ENCODE measurements around the gene PRRT4. TPM values are rescaled to one million over a fixed set of nuclear protein-coding genes. Genes with fewer than 3 reads are reported as not detected.

The PRRT4 gene
- total and polyA plus RNA-seq, 2 of the 13 experiments (the other 11 are each of a cell fraction or from before 2014, with no cell fraction given), result not detected

- CTCF ChIA-PET (ENCODE audit: low intra/inter-chr PET ratio, low total read pairs), result interaction anchor here (1.0 kb wide), 1 partner anchor 19 kb away, joined by 4 read pairs; no protein-coding TSS in a partner anchor
- Histone ChIP-seq H3K27ac (ENCODE audit: extremely low read length, insufficient read depth, low read length) (no peak overlapping the region), H3K36me3 (replicated peaks in 1 of 2; ENCODE audit: control insufficient read depth in 1 of 2, insufficient read depth in 2 of 2, low read length in 2 of 2) (peaks cover 1 to 16% of the 10 kb centered on the region in 2 experiments; a peak in 4 of 5 replicates), H2AFZ (ENCODE audit: low read length) (no peak overlapping the region), H3K4me2 (ENCODE audit: low read depth, low read length) (peak overlapping the region; percentile 93), H3K4me3 (replicated peaks in 1 of 3; ENCODE audit: insufficient read depth in 1 of 3, low read depth in 2 of 3, low read length in 3 of 3) (peak overlapping the region; percentile 63 to 89 (median 74)), H3K9me3 (ENCODE audit: low read length) (no peaks in the 10 kb centered on the region), H3K9ac (ENCODE audit: insufficient read depth, low read depth, low read length) (peak overlapping the region; percentile 77), H3K4me1 (ENCODE audit: insufficient read depth, low read length) (peaks cover 55% of the 10 kb centered on the region), H3K79me2 (ENCODE audit: insufficient read depth, low read length) (no peaks in the 10 kb centered on the region), H4K20me1 (ENCODE audit: insufficient read depth, low read length) (no peaks in the 10 kb centered on the region), H3K27me3 (ENCODE audit: control insufficient read depth in 1 of 2, insufficient read depth in 2 of 2, low read length in 2 of 2) (peaks cover 2 to 10% of the 10 kb centered on the region in 2 experiments; a peak in 2 of 5 replicates)
- DNase-seq (ENCODE audit: low spot score) (no peak), FAIRE-seq (no peak), ATAC-seq (no peak)
- intact Hi-C loops (cut with micrococcal nuclease; ENCODE audit: unreplicated experiment) (loop anchor here (1.0 kb wide), 1 partner anchor 22 kb away; no protein-coding TSS in a partner anchor), in situ Hi-C loops (cut with HindIII; ENCODE audit: extremely low pct_ligation_motif_present, low pct_unique_long_range_greater_than_20kb) (no loop called here)
- POLR2A ChIA-PET, result no interaction called here
- 33% methylated on average over 7 of the region's 13 CpGs for WGBS (ENCODE audit: low lambda C conversion rate)
- no TSS peak for BruUV-seq (replicated peaks)
- TF ChIP-seq ZNF160 (CRISPR knock-in tag; IDR thresholded peaks at IDR 0.05) (no peak), SP140L (CRISPR knock-in tag; IDR thresholded peaks at IDR 0.05; ENCODE audit: borderline replicate concordance) (no peak), GMEB2 (CRISPR knock-in tag; IDR thresholded peaks at IDR 0.05; ENCODE audit: low read depth) (no peak), TOE1 (CRISPR knock-in tag; IDR thresholded peaks at IDR 0.05) (no peak), MED1 (CRISPR knock-in tag; IDR thresholded peaks at IDR 0.05) (no peak), ZBTB44 (CRISPR knock-in tag; IDR thresholded peaks at IDR 0.05) (no peak), ZNF768 (CRISPR knock-in tag; IDR thresholded peaks at IDR 0.05) (no peak), THAP7 (CRISPR knock-in tag; IDR thresholded peaks at IDR 0.05) (0 out of 2 replicates have a peak, but pooled peaks have one; percentile 24), SALL1 (CRISPR knock-in tag; IDR thresholded peaks at IDR 0.05) (0 out of 2 replicates have a peak, but pooled peaks have one; percentile 31), TARDBP (CRISPR knock-in tag; IDR thresholded peaks at IDR 0.05) (0 out of 2 replicates have a peak, but pooled peaks have one; percentile 2), ZNF292 (CRISPR knock-in tag; IDR thresholded peaks at IDR 0.05; ENCODE audit: borderline replicate concordance, low read depth) (0 out of 2 replicates have a peak, but pooled peaks have one; percentile 23), SOX5 (CRISPR knock-in tag; IDR thresholded peaks at IDR 0.05; ENCODE audit: borderline replicate concordance) (no peak), MIER3 (CRISPR knock-in tag; IDR thresholded peaks at IDR 0.05; ENCODE audit: borderline replicate concordance) (no peak), FOXC1 (CRISPR knock-in tag; IDR thresholded peaks at IDR 0.05; ENCODE audit: borderline replicate concordance) (0 out of 2 replicates have a peak, but pooled peaks have one; percentile 31), ZNF891 (CRISPR knock-in tag; IDR thresholded peaks at IDR 0.05) (0 out of 2 replicates have a peak, but pooled peaks have one; percentile 33), THYN1 (CRISPR knock-in tag; IDR thresholded peaks at IDR 0.05; ENCODE audit: borderline replicate concordance, low read depth) (no peak), ZNF230 (CRISPR knock-in tag; IDR thresholded peaks at IDR 0.05) (0 out of 2 replicates have a peak, but pooled peaks have one; percentile 39), ZNF34 (CRISPR knock-in tag; IDR thresholded peaks at IDR 0.05; ENCODE audit: borderline replicate concordance) (no peak), ZNF547 (CRISPR knock-in tag; IDR thresholded peaks at IDR 0.05) (0 out of 2 replicates have a peak, but pooled peaks have one; percentile 5), PHF5A (CRISPR knock-in tag; IDR thresholded peaks at IDR 0.05; ENCODE audit: low read depth, unreplicated experiment) (no peak), ZNF572 (CRISPR knock-in tag; IDR thresholded peaks at IDR 0.05) (peak; percentile 43; the same call in 1 of the 2 replicates), ZKSCAN1 (IDR thresholded peaks at IDR 0.05; ENCODE audit: low read length) (no peak)
These were observed 43.5 kb upstream of the PRRT4 start for GRCh38 chr7:128404886-128405470.

Data from HepG2 (cell line).